GM18907 (cell line): Measurements from ENCODE around the gene PSAT1.
A peak's percentile ranks its signal among the peaks of the same experiment; 100 is the strongest.

ENCODE experiments used
- ATAC-seq: cut with Tn5 transposase; IDR thresholded peaks from one replicate; pipeline ENCODE4 v1.9.1; 2021; ENCODE audit warnings: mild to moderate bottlenecking, moderate library complexity; ENCODE audit not compliant: unreplicated experiment

Gene PSAT1

DNA sequence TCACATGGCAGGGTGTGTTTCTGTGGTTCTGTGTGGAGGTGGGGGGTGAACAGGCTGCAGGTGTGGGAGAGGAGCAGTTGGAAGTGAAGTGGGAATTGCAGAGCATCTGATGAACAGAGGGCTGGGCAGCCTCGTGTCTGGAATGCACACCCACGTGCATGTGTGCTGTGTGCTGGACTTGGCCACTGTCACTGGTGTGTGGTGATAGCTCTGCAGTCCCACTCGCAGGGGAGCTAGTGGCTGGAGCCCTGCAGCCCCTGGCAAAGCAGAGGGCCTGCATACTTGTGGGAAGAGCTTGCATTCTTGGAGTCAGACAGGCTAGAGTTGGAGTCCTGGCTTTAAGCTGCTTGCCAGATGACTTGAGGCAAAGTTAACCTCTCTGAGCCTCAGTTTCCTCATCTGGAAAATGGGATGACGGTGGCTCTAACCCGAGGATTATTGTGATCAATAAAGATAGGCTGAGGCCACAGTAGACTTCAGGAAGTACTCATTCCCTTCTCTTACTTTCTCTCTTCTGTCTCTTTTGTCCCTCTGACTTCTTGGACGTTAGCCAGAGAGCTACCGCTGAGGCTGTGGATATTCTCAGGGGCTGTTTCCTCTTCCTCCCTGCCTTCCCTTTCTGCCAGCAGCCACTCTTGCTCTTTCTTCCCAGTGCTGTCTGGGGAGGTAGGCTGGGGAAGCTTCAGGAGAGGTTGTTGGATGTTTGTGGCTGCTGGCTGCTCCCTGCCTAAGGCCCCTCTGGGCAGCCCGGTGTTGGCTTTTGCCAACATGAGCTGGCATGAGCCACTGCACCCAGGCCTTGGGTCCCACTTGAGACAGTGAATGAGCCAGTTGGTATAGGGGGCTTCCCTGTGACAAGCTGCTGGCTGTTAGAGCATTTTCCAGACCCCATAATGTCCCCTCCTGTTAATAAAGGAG, 18.3 kb downstream of the PSAT1 start:
- ATAC-seq, result no peak

DNA sequence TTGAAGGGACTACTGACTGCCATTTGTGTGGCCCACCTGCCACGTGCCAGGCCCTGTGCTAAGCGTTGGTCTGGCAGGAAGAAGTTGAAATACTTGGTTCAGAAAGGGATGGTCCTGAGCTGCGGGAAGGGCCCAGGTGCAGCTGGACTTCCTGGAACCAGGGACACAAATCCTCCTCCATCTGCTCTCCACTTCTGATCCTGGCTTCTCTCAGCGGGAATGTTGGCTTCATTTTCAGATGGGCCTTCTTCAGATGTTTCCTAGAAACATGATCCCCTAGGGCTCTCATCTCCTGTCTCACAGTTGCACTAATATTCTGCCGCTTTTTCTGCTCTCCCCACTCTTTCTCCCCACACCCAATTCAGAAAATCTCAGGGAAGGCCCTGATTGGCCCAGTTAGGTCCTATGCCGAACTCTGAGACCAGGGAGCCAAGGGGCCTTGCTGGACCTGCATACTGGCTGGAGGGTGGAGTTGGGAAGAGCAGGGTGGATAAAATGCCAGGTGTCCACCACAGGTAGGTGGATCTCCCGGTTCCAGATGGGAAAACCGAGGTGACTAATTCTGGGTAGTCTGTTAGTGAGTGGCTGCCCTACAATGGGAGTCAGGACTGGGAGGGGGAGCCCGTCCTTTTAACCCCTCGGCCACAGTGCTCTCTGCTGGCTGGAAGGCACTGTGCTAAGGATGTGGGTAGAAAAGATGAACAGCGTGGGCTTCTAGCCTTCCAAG, 19.4 kb downstream of the PSAT1 start:
- ATAC-seq, result no peak

DNA sequence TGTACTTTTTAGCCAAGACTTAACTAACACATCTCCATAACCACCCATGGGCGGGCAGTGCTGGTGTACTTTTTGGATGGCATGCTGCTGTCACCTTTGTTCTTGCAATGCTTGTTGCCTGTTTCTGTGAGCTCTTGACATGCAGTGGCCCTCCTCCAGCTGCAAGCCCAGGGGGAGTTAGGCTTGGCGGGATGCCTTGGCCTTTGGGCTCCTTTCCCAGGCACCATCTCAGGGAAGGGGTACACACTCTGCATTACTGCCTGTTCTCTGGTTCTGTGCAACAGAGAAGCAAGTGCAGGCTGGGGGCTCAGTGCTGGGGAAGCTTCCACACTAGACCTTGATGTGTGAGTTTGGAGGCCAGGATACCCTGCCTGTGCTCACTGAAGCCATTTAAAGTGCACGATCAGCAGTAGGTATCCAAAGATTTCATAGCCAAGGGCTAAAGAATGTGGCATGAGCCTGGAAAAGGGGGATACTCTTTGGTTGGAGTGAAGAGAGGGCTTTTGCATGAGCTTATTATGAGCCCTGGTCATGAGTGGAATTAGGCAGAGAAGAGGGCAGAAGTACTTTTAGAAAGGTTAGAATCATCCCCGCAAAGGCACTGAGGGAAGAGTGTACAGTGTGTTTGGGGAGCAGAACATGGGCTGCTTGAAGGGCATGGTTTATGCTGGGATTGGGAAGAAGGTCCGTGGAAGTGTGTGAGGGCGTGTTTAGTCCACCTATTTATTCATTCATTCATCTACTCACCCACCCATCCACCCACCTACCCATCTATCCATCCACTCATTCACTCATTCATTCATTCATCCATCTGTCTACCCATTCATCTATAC, 22.5 kb downstream of the PSAT1 start:
- ATAC-seq, result no peak

DNA sequence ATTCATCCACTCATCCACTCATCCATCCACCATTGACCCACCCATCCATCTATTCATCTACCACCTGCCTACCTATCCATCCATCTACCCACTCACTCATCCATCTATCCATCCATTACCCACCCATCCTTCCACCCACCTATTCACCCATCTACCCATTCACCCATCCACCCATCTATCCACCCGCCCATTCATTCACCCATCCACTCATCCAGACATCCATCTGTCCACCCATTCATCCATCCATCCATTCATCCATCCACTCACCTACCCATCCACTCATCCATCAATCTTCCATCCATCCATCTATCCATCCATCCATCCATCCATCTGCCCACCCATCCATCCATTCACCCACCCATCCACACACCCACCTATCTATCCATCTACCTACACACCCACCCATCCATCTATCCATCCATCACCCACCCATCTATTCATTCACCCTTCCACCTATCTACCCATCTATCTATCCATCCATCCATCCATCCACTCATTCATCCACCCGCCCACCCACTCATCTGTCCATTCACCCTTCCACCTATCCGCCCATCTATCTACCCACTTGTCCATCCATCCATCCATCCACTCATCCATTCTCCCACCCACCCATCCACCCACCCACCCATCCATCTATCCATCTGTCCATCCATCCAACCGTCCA, 23.2 kb downstream of the PSAT1 start:
- no peak for ATAC-seq

DNA sequence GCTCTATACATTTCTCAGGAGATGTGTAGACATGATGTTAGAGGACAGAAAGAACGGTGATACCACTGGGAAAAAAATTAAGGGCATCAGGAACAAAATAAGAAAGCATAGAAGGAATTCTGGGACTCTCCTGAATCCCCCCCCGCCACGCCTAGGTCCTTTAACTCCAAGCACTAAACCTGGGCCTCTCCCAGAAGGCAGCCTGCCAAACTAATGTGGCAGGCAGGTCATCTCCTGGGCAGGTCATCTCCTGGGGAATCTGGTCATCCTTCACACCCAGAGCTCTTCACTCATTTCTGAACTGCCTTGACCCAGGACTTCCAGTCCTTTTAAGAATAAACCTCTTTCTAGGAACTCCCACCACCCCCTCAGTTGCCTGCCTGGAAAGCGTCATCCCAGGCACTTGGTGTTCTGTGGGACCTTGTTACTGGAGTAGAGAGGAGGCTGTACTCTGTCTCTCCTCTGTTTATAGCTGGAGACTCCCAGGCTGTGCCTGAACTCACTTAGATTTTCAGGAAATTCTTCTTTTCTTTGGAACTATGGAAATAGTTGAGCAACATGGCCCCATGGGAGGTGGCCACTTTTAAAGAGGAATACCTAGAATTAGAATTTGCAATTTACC, 24.1 kb downstream of the PSAT1 start:
- no peak for ATAC-seq

DNA sequence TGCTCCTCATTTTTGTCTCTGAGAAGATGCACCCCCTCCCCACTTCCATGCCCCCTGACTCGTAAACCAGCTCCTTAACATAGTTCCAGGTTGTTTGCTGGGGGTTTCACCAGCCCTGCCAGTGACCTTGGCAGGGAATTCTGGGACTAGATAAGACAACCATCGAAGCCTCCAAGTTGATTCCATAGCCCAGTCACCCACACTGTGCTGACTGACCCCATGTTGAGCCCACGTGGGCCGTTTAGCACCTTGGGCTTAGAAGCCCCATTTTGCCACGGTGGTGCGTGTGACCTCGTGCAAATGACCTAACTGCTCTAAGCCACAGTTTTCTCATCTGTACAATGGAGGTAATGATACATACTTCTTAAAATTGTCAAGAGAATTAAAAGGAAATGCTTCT, 24.6 kb downstream of the PSAT1 start:
- no peak for ATAC-seq

DNA sequence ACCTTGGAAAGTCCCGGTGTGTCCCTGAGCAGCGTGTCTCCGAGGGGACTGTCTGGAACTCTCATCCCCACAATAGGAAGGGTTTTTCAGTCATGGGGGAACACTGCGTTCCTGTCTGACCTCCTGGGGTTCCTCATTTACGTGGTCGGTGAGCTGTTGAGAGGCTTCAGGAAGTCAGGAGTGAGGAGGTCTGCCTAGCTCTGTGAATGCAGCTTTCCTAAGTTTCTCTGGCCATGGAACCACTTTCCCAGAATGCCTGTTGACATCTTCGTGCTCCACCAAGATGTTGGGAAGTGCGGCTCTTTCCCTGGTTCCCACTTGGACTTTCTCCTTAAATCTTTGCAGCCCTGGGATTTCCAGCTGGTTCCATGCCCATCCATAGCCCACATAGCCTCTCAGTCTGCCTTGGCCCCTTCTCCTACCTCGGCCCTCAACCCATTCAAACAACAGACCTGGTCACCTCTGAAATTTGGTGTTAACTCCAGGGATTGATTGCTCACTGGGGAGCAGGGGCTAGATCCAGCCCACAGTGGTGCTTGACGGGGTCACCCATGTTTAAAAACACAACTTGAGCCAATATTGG, 27.2 kb downstream of the PSAT1 start:
- no peak for ATAC-seq

DNA sequence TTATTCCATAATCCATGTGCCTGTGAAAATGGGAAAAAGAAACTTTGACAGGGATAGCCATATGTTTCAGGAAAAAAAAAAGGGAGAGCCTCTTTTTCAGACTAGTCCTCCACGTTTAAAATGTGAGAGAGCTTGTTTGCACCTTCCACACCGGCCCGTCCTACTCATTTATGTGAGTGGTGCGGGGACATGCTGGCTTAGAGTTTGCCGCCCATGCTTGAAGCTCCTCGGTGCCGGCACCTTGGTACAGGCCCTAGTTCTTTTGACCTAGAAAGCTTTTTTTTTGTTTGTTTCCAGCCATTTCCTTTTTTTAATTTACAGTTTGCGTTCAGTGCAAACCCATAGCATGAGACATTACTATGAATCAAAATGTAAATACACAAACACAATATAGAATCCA, 27.8 kb downstream of the PSAT1 start:
- ATAC-seq, result no peak

DNA sequence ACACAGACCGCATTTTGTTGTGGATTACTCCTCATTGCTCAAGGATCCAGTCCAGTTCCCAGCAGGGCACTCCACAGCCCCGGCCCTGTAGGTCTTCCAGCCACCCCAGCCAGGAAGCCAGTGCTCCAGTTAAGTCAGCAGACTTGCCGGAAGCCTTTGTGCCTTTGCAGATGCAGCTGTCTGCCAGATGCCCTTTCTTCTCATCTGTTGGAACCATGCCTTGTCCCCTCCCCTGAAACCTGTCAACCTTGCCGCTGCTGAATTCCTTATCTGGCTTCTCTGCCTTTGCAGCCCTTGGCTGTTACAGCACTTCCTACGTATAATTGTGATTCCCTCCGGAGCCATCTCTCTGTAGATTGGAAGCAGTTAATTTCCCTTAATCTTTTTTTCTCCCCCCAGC, 28.4 kb downstream of the PSAT1 start:
- ATAC-seq, result no peak

DNA sequence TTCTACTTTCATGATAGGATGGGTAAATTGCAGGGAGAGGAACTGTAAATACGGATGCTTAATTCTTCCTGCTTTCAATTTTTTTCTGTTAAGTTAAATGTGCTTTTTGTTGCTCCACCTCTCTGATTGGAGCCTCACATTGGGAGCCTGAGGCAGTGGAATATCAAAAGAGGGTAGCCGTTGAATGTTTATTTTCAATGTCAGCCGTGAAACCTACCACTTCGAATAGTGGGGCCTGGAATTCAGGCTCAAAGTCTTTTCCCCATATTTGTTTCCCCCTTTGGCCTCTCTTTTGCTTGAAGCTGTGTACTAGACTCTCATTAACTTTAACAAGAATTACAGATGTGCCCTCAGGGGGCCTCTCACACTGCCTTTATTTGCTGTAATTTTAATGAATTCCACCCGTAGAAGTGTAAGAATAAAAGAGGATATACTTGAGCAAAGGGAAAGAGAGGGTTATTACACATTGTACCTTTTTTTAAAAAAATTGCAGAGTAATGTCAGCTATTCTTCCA, 29.0 kb downstream of the PSAT1 start:
- ATAC-seq, result no peak

DNA sequence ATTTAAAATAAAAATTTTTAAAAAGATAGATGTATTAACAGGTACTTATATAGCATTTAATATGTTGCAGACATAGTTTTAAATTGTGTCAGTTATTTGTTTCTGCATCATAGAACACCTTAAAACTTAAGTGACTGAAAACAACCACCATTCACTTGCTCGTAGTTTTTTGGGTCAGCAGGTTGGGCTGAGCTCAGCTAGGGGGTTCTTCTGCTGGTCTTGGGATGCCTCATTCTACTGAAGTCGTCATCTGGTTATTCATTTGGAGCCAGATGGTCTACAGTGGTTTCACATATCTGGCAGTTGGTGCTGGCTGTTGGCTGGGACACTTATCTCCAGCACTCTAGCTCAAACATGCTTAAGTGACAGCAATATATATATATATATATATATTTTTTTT, 29.6 kb downstream of the PSAT1 start:
- no peak for ATAC-seq

DNA sequence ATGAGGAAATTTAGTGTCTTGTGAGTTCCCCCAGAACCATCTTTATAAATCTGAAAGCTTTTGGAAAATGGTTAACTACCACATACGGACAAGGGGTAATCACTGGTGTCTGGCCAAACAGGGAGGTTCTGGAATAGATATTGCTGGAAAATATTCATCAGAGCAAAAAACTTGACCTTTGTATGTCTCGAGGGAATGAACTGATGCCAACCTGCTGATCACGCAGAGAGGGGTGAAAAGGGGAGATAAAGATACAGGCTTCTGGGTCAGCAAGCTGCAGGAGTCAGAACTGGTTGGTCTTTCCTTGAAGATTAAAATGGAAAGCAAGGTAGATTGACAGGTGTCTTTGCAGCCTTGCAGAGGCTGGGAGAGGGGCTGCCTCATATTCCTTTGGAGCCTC, 35.5 kb downstream of the PSAT1 start:
- ATAC-seq, result no peak

DNA sequence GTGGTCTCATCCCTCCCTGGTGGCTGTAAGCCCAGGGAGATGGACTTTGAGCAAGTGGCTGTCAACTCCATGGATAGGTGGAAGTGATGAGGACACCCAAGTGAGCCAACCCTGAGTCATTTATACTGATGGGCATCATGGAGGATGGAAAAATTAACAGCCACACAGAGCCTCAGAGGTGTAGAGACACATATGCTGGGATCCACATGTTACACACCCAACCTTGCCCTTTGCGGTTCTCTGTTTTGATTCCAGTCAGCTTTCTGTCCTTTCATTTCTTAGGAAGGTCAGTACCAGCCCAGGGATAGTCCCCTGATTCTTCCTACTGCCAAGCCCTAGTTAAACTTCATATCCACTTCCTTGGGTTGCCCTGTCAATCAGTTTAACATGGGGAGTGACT, 51.9 kb downstream of the PSAT1 start:
- no peak for ATAC-seq

DNA sequence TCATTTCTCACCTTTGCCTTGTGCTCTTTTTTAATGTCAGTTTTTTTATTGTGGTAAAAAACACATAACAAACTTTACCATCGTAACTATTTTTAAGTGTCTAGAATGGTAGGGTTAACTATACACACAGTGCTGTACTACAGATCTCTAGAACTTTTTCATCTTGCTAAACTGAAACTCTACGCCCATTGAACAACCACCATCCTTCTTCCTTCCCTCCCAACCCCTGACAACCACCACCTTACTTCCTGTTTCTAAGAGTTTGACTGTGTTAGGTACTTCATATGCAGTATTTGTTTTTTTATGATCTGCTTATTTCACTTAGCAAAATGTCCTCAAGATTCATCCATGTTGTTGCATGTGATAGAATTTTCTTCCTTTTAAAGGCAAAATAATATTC, 54.9 kb downstream of the PSAT1 start:
- peak; percentile 53 for ATAC-seq

DNA sequence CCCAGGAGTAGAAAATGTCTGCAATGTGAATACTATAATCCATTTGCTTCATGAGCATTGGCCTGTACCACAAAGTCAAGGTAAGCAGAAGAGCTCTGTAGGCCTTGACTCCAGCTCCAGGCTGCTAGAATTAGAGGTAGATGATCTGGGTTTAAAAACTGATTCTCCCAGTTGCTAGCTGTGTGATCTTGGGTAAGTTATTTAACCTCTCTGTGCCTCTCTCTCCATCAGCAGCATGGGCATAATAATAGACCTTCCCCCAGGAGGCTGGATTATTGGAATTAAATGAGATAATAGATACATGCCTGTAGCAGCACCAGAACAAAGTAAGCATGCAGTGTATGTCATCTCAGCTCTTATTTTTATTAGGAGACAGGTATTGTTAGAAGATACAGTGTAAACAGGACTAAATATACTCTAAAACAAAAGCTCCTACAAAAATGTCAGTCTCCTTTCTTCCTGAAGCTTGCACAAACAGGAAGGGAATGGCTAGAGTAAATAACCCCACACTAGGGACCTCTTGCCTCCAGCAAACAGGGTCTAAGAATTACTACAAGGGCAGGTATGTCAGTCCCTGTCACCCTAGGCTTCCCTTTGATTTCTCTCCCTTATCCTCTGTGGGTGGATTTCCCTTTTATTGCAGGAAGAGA, 57.5 kb downstream of the PSAT1 start:
- no peak for ATAC-seq

DNA sequence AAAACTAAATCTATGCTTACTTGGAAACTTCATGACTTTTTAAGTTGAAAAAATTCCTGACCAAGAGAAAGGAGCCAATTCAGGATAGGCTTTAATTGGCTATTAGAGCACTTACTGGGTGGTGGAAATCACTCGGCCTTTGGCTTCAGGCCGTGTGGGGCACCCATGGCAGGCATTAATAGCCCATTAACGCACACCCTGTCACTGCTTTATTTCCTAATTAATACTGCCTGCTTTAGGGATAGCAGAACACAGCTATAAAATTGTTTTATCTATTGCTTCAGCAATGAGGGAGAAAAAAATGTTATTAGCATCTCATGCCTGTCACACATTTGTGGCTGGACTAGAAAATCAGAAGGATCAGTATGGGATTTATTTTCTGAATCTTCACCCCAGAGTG, 58.1 kb downstream of the PSAT1 start:
- no peak for ATAC-seq

DNA sequence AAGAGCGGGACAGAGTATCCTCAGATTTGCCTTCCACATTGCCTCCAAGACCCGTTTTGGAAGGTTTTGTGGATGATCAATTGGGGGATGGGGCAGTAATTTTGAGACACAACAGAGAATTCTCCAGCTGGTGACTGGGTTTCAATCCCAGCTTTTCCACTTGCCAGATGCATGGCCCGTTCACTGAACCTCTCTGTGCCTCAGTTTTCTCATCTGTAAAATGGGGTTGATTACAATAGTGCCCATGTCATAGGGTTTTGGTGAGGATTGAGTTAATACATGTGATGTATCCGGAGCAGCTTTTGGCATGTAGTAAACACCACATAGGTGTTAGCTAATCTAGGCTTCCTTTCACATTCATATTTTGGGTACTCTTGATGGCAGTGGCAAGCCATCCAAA, 59.7 kb downstream of the PSAT1 start:
- ATAC-seq, result no peak

DNA sequence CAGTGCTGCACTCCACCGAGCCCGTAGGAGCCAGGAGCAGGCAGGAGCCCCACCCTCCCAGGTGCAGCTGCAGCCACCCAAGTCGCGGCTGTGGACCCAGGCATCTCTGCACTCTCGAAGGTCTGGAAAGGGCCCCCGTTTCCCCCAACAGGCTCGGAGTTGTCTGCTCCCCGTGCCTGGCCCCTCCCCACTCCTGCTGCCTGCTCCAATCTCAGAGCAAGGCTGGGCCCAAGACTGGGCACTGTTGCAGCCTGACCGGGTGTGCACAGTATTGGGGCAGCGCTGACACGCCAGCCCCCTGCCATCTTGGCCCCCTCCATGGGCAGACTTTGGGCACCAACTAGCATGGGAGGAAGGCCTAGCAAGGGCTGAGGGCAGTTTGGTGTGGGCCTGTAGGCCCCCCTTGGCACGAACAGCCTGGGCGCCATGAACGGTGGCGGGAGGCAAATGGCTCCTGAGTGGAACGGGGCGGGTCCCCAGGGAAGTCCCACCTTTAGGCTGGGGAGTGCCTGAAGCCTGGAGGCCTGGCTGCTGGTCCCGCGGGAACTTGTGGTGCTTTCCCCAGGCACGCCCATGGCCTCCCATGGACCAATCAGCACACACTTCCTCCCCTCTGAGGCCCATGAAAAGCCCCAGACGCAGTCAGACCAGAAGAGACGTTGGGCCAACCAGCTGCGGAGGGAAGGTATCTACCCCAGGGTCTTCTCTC, 60.4 kb downstream of the PSAT1 start:
- peak; percentile 57 for ATAC-seq
